Cardiac fibroblast (primary cell): Measurements from ENCODE around the gene EARS2.
A peak's percentile ranks its signal among the peaks of the same experiment; 100 is the strongest.
"Not testable (repeated sequence)": the region's sequence is repeated elsewhere in the genome, so short reads cannot be mapped to it uniquely, and the experiment has no call there.

Source experiments
- DNase-seq, 2 donors: peaks; one replicate each; pipeline versions ENCODE4 v3.0.0 to v3.0.0-alpha.2; 2010; ENCODE audit warnings: low read depth in 2 of 2
- H3K4me3 ChIP-seq, 2 donors: replicated peaks in 1 of 2; 1 replicate in 1 of 2; 2 replicates in 1 of 2; pipeline ENCODE4 v1.5.1; 2011; ENCODE audit warnings: low read depth in 2 of 2, low read length in 2 of 2, mild to moderate bottlenecking in 2 of 2, moderate library complexity in 1 of 2
- CTCF ChIP-seq: IDR thresholded peaks from one replicate; pipeline ENCODE4 v1.5.1; 2011; ENCODE audit warnings: low read depth, mild to moderate bottlenecking, low read length, inconsistent platforms

Gene EARS2

GRCh38 chr16:23514381-23515152 is 42.6 kb downstream of the EARS2 start:
- no peak for DNase-seq
- H3K4me3 ChIP-seq, result no peak overlapping the region
- no peak for TF ChIP-seq CTCF

- H3K4me3 ChIP-seq, result no peak overlapping the region
- DNase-seq, result no peak
- TF ChIP-seq CTCF, result no peak
Measured at GRCh38 chr16:23512168-23512695, 44.9 kb downstream of the EARS2 start.

- DNase-seq, result no peak
- H3K4me3 ChIP-seq, result no peak overlapping the region
- TF ChIP-seq CTCF, result no peak
Measured at GRCh38 chr16:23511731-23512130, 45.4 kb downstream of the EARS2 start.

- H3K4me3 ChIP-seq, result peak overlapping the region; percentile 69 to 71
- not testable (repeated sequence) for DNase-seq
Measured at GRCh38 chr16:23510915-23511270, 46.3 kb downstream of the EARS2 start.

GRCh38 chr16:23510164-23510914 is 46.8 kb downstream of the EARS2 start, which contains the start of gene GGA2:
TSS of gene GGA2 (minus strand) at chr16:23510494. CDS start at chr16:23510411, 83 bp downstream.
- peak; percentile 73 to 87 for DNase-seq
- peak within 1 kb of the TSS; percentile 69 to 71 for H3K4me3 ChIP-seq
- TF ChIP-seq CTCF, result no peak

GRCh38 chr16:23509782-23510163 is 47.4 kb downstream of the EARS2 start:
- peak overlapping the region; percentile 69 to 71 for H3K4me3 ChIP-seq
- TF ChIP-seq CTCF, result no peak
- peak; percentile 19 to 37 for DNase-seq

GRCh38 chr16:23509441-23509754 is 47.8 kb downstream of the EARS2 start:
- TF ChIP-seq CTCF, result no peak
- no peak for DNase-seq
- peak overlapping the region; percentile 69 to 71 for H3K4me3 ChIP-seq
